Gastrocnemius medialis (tissue), 4 donors: Measurements from ENCODE around the gene PGBD4. TPM values are rescaled to one million over a fixed set of nuclear protein-coding genes. Genes with fewer than 3 reads are reported as not detected.

Source experiments
- ATAC-seq, 2 donors: fragments of 150-250 bp; one replicate each; pipeline ENCODE4 v1.9.1; 2016
- DNase-seq, 2 donors: peaks; one replicate each; pipeline ENCODE4 v3.0.0-alpha.2; 2019
- H3K27ac ChIP-seq, 4 donors: fragments of 200-600 bp; sonication (generic); 1 replicate in 1 of 4; 2 replicates in 3 of 4; pipeline ENCODE4 v1.5.1; 2016 to 2018; ENCODE audit warnings: mild to moderate bottlenecking in 2 of 4, moderate library complexity in 1 of 4
- H3K27me3 ChIP-seq, 3 donors: fragments of 200-600 bp; sonication (generic) in 2 of 3; 1 replicate in 1 of 3; 2 replicates in 2 of 3; pipeline versions ENCODE4 v1.5.1 to v1.6.0; 2016 to 2019; ENCODE audit warnings: mild to moderate bottlenecking in 1 of 3, moderate library complexity in 1 of 3
- H3K36me3 ChIP-seq, 2 donors: fragments of 200-600 bp; sonication (generic) in 1 of 2; one replicate each; pipeline ENCODE4 v1.5.1; 2017 to 2018
- H3K4me1 ChIP-seq, 2 donors: fragments of 200-600 bp; sonication (generic) in 1 of 2; one replicate each; pipeline ENCODE4 v1.5.1; 2016 to 2017; ENCODE audit warnings: mild to moderate bottlenecking in 2 of 2
- H3K4me3 ChIP-seq, 4 donors: fragments of 200-600 bp; sonication (generic) in 3 of 4; 1 replicate in 1 of 4; 2 replicates in 3 of 4; pipeline ENCODE4 v1.5.1; 2016 to 2019; ENCODE audit warnings: mild to moderate bottlenecking in 2 of 4
- H3K9me3 ChIP-seq, 3 donors: fragments of 200-600 bp; sonication (generic) in 2 of 3; 1 replicate in 1 of 3; 2 replicates in 2 of 3; pipeline ENCODE4 v1.5.1; 2016 to 2019
- POLR2A ChIP-seq, 2 donors: fragments of 450-650 bp; IDR thresholded peaks; one replicate each; pipeline ENCODE4 v1.6.1; 2017; ENCODE audit warnings: antibody characterized with exemption in 2 of 2, mild to moderate bottlenecking in 2 of 2, moderate library complexity in 2 of 2
- in situ Hi-C, 4 donors: fragments of 200-750 bp; cut with MboI; loops; one replicate each; pipeline versions ENCODE4 v1.15.0 to v1.8.0; 2017; ENCODE audit warnings: low sequenced_read_pairs in 4 of 4
- intact Hi-C: fragments of 100-400 bp; cut with DNase I; formaldehyde crosslinking; loops from one replicate; pipeline ENCODE4 v1.15.1; 2023; ENCODE audit warnings: low total_unique reads
- total RNA-seq, 4 donors: library from RNA; depleted of rRNA; stranded (reverse); fragments of >200 nt; gene quantifications; one replicate each; pipeline versions ENCODE4 v1.1.0 to v1.2.3, GENCODE V29; 2016
- TF ChIP-seq, protein P1 (sequence below), 5 experiments: fragments of 450-650 bp in 3 of 5; fragments of 200-600 bp in 2 of 5; sonication (generic) in 2 of 5; IDR thresholded peaks in 4 of 5; conservative IDR thresholded peaks in 1 of 5; 1 replicate in 4 of 5; 2 replicates in 1 of 5; pipeline ENCODE4 v1.5.1; 2016 to 2019; ENCODE audit warnings: antibody characterized with exemption in 5 of 5, mild to moderate bottlenecking in 3 of 5, moderate library complexity in 3 of 5

PGBD4 gene
- total RNA-seq, 4 donors from 2014 or later: 0.73 to 1.9 (median 1.2) TPM

DNA sequence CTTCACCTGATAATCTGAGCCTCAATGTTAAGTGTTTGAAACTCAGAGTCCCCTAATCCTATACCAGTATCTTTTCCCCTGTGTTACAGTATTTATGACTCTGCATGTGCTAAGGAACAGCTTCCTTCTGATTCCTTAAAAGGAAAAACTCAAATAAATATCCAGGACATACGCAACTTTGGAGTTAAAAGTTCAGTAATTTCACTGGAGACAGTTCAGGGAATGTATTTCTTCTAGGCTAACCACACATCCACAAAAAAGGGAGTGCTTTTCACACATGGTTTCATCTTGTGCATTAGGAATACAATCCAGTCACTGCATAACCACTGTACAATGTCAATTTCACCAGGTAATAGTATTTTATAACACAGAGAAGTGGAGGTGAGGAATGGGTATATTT lies 31.0 kb downstream of the PGBD4 start:
- no peaks in the 10 kb centered on the region for H3K27me3 ChIP-seq
- no peak overlapping the region for H3K4me3 ChIP-seq
- intact Hi-C loops: no loop called here
- DNase-seq: no peak
- no peak for ATAC-seq
- in situ Hi-C loops: no loop called here
- TF ChIP-seq POLR2A (IDR thresholded peaks at IDR 0.05): no peak
- TF ChIP-seq, protein P1, sequence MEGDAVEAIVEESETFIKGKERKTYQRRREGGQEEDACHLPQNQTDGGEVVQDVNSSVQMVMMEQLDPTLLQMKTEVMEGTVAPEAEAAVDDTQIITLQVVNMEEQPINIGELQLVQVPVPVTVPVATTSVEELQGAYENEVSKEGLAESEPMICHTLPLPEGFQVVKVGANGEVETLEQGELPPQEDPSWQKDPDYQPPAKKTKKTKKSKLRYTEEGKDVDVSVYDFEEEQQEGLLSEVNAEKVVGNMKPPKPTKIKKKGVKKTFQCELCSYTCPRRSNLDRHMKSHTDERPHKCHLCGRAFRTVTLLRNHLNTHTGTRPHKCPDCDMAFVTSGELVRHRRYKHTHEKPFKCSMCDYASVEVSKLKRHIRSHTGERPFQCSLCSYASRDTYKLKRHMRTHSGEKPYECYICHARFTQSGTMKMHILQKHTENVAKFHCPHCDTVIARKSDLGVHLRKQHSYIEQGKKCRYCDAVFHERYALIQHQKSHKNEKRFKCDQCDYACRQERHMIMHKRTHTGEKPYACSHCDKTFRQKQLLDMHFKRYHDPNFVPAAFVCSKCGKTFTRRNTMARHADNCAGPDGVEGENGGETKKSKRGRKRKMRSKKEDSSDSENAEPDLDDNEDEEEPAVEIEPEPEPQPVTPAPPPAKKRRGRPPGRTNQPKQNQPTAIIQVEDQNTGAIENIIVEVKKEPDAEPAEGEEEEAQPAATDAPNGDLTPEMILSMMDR (IDR thresholded peaks at IDR 0.05 in 4 of 5, conservative IDR thresholded peaks at IDR 0.05 in 1 of 5): no peak
- H3K27ac ChIP-seq: no peak overlapping the region
- peaks cover 0 to 10% of the 10 kb centered on the region in 2 donors for H3K4me1 ChIP-seq
- H3K36me3 ChIP-seq: no peaks in the 10 kb centered on the region
- no peaks in the 10 kb centered on the region for H3K9me3 ChIP-seq

DNA sequence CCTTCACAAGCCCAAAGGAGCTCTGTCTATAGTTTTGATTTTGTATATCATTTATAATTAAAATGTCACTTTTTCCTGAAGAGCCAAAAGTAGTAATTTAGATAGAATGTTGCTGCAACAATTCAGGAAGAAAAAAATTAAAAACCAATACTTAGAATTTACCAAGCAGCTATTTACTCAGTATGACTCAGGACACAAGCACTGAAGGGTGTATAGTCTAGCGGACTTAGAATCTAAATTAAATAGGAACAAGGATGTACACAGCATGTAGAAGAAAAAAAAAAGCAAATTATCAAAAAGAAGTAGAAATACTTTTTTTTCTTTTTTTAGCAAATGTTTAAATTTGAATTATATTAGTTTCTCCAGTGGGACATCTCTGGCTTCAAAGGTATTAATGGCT lies 31.6 kb downstream of the PGBD4 start:
- in situ Hi-C loops: no loop called here

DNA sequence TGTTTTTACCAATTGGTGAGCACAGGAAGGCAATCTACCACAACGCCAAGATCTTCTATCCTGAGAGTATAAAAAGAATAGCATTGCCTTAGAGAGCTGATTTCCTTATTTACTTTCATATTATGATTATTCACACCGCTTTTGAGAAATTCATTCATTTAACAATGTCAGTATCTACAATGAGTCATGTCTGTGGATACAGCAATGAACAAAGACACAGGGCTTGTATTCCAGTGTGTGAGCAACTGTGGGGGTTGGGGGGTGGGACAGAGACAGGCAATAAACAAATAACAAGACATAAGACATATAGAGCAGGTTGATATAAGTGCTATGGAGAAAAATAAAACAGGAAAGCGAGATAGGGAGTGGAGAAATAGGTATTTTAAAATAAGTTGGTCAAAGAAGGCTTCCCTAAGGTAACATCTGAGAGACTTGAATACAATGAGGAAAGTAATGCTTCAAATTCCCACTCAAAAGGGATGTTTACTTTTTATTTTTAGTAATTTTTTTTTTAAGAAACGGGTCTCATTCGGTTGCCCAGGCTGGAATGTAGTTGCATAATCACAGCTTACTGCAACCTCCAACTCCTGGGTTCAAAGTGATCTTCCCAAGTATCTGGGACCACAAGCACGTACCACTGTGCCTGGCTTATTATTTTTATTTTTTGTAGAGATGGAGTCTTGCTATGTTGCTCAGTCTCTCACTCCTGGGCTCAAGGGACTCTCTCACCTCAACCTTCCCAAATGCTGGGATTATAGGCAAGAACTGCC lies 45.7 kb downstream of the PGBD4 start:
- Histone ChIP-seq H3K4me1 (no peaks in the 10 kb centered on the region), H3K9me3 (no peaks in the 10 kb centered on the region), H3K4me3 (no peak overlapping the region), H3K27me3 (no peaks in the 10 kb centered on the region), H3K36me3 (peaks cover 0 to 41% of the 10 kb centered on the region in 2 donors), H3K27ac (no peak overlapping the region)
- in situ Hi-C loops (no loop called here), intact Hi-C loops (no loop called here)
- no peak for ATAC-seq
- DNase-seq: no peak
- TF ChIP-seq POLR2A (IDR thresholded peaks at IDR 0.05): no peak
- TF ChIP-seq, protein P1 (IDR thresholded peaks at IDR 0.05 in 4 of 5, conservative IDR thresholded peaks at IDR 0.05 in 1 of 5): no peak

More for the DNA sequence above, 31.6 kb downstream of the PGBD4 start:
- no peak overlapping the region for H3K4me3 ChIP-seq
- no peak overlapping the region for H3K27ac ChIP-seq
- intact Hi-C loops: no loop called here
- no peaks in the 10 kb centered on the region for H3K27me3 ChIP-seq
- no peaks in the 10 kb centered on the region for H3K36me3 ChIP-seq
- DNase-seq (no peak), ATAC-seq (no peak)
- peaks cover 0 to 10% of the 10 kb centered on the region in 2 donors for H3K4me1 ChIP-seq
- no peaks in the 10 kb centered on the region for H3K9me3 ChIP-seq
- TF ChIP-seq POLR2A (IDR thresholded peaks at IDR 0.05): no peak

DNA sequence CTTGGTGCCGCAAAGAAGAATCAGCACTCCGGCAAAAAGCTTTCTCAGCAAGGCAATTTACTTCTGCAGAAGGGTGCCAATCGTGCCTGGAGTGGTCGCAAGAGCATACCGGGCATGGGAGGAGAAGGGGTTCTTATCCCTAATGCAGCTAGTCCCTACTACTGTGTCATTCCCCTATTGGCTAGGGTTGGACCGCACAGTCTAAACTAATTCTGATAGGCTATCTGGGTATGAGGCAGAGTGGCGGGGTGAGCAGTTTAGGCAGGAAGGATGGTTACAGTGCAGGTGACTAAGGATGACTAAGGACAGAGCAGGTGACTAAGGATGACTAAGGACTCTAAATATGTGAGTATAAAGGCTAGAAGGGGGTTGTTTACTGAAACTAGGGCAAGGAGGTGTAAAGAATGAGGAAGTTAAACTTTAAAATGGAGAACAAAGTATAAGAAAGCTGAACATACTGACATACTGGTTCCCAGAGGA lies 52.9 kb downstream of the PGBD4 start:
- Histone ChIP-seq H3K9me3 (no peaks in the 10 kb centered on the region), H3K27me3 (no peaks in the 10 kb centered on the region), H3K4me3 (no peak overlapping the region), H3K27ac (no peak overlapping the region), H3K4me1 (no peaks in the 10 kb centered on the region), H3K36me3 (peaks cover 2 to 40% of the 10 kb centered on the region in 2 donors)
- no peak for TF ChIP-seq POLR2A (IDR thresholded peaks at IDR 0.05)
- TF ChIP-seq, protein P1 (IDR thresholded peaks at IDR 0.05 in 4 of 5, conservative IDR thresholded peaks at IDR 0.05 in 1 of 5): no peak
- DNase-seq (no peak), ATAC-seq (no peak)
- in situ Hi-C loops (no loop called here), intact Hi-C loops (no loop called here)

DNA sequence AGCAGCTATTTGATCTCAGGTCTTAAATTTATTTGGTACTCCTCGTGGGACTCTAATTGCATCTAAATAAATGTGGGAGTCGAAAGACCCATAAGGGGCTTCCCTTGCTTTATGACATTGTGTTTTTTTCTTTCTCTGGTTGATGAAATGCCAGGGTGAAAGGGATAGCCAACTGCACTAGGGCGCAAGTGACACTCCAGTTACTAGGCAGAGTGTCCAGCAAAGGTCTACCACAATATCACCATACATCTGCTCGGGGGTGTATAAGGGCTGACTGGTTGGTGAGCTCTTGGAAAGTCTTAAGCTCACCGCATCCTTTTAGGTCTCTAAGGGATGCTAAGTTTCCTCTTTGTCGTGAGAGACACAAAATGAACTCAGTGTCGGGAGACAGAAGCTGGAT lies 54.0 kb downstream of the PGBD4 start:
- Histone ChIP-seq H3K36me3 (peaks cover 2 to 33% of the 10 kb centered on the region in 2 donors), H3K27me3 (no peaks in the 10 kb centered on the region), H3K27ac (no peak overlapping the region), H3K4me3 (no peak overlapping the region), H3K9me3 (no peaks in the 10 kb centered on the region), H3K4me1 (no peaks in the 10 kb centered on the region)
- TF ChIP-seq, protein P1 (IDR thresholded peaks at IDR 0.05 in 4 of 5, conservative IDR thresholded peaks at IDR 0.05 in 1 of 5): no peak
- TF ChIP-seq POLR2A (IDR thresholded peaks at IDR 0.05): no peak
- ATAC-seq: no peak
- in situ Hi-C loops: no loop called here
- DNase-seq: no peak
- intact Hi-C loops: no loop called here

Other genes with a start within 250 kb of the PGBD4 start
- gene CHRM5, start 133.6 kb upstream of the PGBD4 start, total RNA-seq: not detected
- gene AVEN, start 62.9 kb upstream of the PGBD4 start, total RNA-seq: 10 to 100 TPM; 17.4 to 36.2 (median 21.5) TPM
- 10 to 100 TPM; 36.6 to 66.8 (median 48.3) TPM for gene EMC7, start 221 bp upstream of the PGBD4 start, total RNA-seq
- gene KATNBL1, start 108.0 kb downstream of the PGBD4 start, total RNA-seq: 10 to 100 TPM in 3 of 4 donors, 1 to 10 TPM in 1; 9.2 to 24.9 (median 12.3) TPM
- 100 to 1,000 TPM; 205 to 230 (median 213) TPM for gene EMC4, start 122.9 kb downstream of the PGBD4 start, total RNA-seq
- 10 to 100 TPM; 17.3 to 25.4 (median 19.5) TPM for gene SLC12A6, start 235.7 kb downstream of the PGBD4 start, total RNA-seq
- gene NOP10, start 241.1 kb downstream of the PGBD4 start, total RNA-seq: 100 to 1,000 TPM; 142 to 194 (median 170) TPM
- not detected for gene NUTM1, start 241.2 kb downstream of the PGBD4 start, total RNA-seq